Measurements from ENCODE around the gene DDX39A.
"Not testable (repeated sequence)": the region's sequence is repeated elsewhere in the genome, so short reads cannot be mapped to it uniquely, and the experiment has no call there.

Gene DDX39A

GRCh38 chr19:14409146-14410023, 9.8 kb downstream of the DDX39A start:
- DNase-seq = no peak

- DNase-seq = no peak
Measured at GRCh38 chr19:14408491-14409145, 10.5 kb downstream of the DDX39A start.

- no peak for DNase-seq
Measured at GRCh38 chr19:14407605-14408484, 11.3 kb downstream of the DDX39A start.

GRCh38 chr19:14406645-14407401, 12.3 kb downstream of the DDX39A start:
- no peak for DNase-seq

GRCh38 chr19:14405758-14406644, 13.1 kb downstream of the DDX39A start:
- peak in 55 of 56 donors; percentile 52 to 94 (median 83) for DNase-seq

GRCh38 chr19:14405380-14405757, 13.8 kb downstream of the DDX39A start:
- no peak for DNase-seq

- no peak for DNase-seq
Measured at GRCh38 chr19:14404312-14404711, 14.8 kb downstream of the DDX39A start.

GRCh38 chr19:14403145-14403930, 15.8 kb downstream of the DDX39A start:
- DNase-seq = not testable (repeated sequence)

GRCh38 chr19:14402332-14403144, 16.6 kb downstream of the DDX39A start:
- DNase-seq = peak in 1 of 56 donors; percentile 6

- DNase-seq = no peak
Measured at GRCh38 chr19:14401468-14402195, 17.5 kb downstream of the DDX39A start.

- no peak for DNase-seq
Measured at GRCh38 chr19:14400951-14401431, 18.1 kb downstream of the DDX39A start.

- DNase-seq = not testable (repeated sequence)
Measured at GRCh38 chr19:14397168-14397567, 22.0 kb downstream of the DDX39A start.

- DNase-seq = not testable (repeated sequence)
Measured at GRCh38 chr19:14396730-14397129, 22.4 kb downstream of the DDX39A start.

- no peak for DNase-seq
Measured at GRCh38 chr19:14395710-14396336, 23.3 kb downstream of the DDX39A start.

GRCh38 chr19:14395262-14395661, 23.9 kb downstream of the DDX39A start:
- no peak for DNase-seq

- no peak for DNase-seq
Measured at GRCh38 chr19:14394167-14394566, 25.0 kb downstream of the DDX39A start.

GRCh38 chr19:14393329-14393728, 25.8 kb downstream of the DDX39A start:
- DNase-seq = no peak

Data from nucleus accumbens (tissue), 56 donors.